HPDE6-E6E7 (cell line): Measurements from ENCODE around the gene OTOGL.
"Not testable (repeated sequence)": the region's sequence is repeated elsewhere in the genome, so short reads cannot be mapped to it uniquely, and the experiment has no call there.

ENCODE experiments used
- DNase-seq: peaks from one replicate; pipeline ENCODE4 v3.0.0; 2011; ENCODE audit warnings: missing footprints; ENCODE audit errors: extremely low spot score

Gene OTOGL

GRCh38 chr12:80120994-80121393, 21.7 kb downstream of the OTOGL start:
- no peak for DNase-seq

- no peak for DNase-seq
Measured at GRCh38 chr12:80121661-80122060, 22.3 kb downstream of the OTOGL start.

- no peak for DNase-seq
Measured at GRCh38 chr12:80129895-80130530, 30.7 kb downstream of the OTOGL start.

GRCh38 chr12:80135624-80136023, 36.3 kb downstream of the OTOGL start:
- DNase-seq = no peak

- no peak for DNase-seq
Measured at GRCh38 chr12:80140005-80140404, 40.7 kb downstream of the OTOGL start.

GRCh38 chr12:80142640-80143039, 43.3 kb downstream of the OTOGL start:
- DNase-seq = no peak

GRCh38 chr12:80143537-80143936, 44.2 kb downstream of the OTOGL start:
- no peak for DNase-seq

- not testable (repeated sequence) for DNase-seq
Measured at GRCh38 chr12:80149547-80150313, 50.4 kb downstream of the OTOGL start.

GRCh38 chr12:80151131-80151530, 51.8 kb downstream of the OTOGL start:
- DNase-seq = no peak

- no peak for DNase-seq
Measured at GRCh38 chr12:80154261-80154660, 54.9 kb downstream of the OTOGL start.

- DNase-seq = no peak
Measured at GRCh38 chr12:80156306-80156705, 57.0 kb downstream of the OTOGL start.

GRCh38 chr12:80157645-80158044, 58.3 kb downstream of the OTOGL start:
- DNase-seq = no peak

- DNase-seq = no peak
Measured at GRCh38 chr12:80161612-80162011, 62.3 kb downstream of the OTOGL start.

GRCh38 chr12:80162177-80162576, 62.8 kb downstream of the OTOGL start:
- no peak for DNase-seq

- DNase-seq = no peak
Measured at GRCh38 chr12:80165746-80166145, 66.4 kb downstream of the OTOGL start.

- DNase-seq = no peak
Measured at GRCh38 chr12:80166751-80167150, 67.4 kb downstream of the OTOGL start.

- no peak for DNase-seq
Measured at GRCh38 chr12:80168936-80169335, 69.6 kb downstream of the OTOGL start.

GRCh38 chr12:80170915-80171314, 71.6 kb downstream of the OTOGL start:
- DNase-seq = no peak

GRCh38 chr12:80173083-80173864, 73.9 kb downstream of the OTOGL start:
- no peak for DNase-seq

GRCh38 chr12:80175307-80175930, 76.1 kb downstream of the OTOGL start:
- DNase-seq = no peak

- no peak for DNase-seq
Measured at GRCh38 chr12:80176706-80177105, 77.4 kb downstream of the OTOGL start.

- DNase-seq = no peak
Measured at GRCh38 chr12:80178846-80179245, 79.5 kb downstream of the OTOGL start.
